HG03095 (cell line): ENCODE data around the gene ST8SIA2.

ENCODE experiments used
- ATAC-seq: cut with Tn5 transposase; IDR thresholded peaks from one replicate; pipeline ENCODE4 v1.9.1; 2021; ENCODE audit warnings: moderate library complexity; ENCODE audit not compliant: unreplicated experiment

Gene ST8SIA2

GRCh38 chr15:92395098-92395635, 1.5 kb downstream of the ST8SIA2 start:
- ATAC-seq, result no peak

- no peak for ATAC-seq
Measured at GRCh38 chr15:92399271-92399950, 5.7 kb downstream of the ST8SIA2 start.

GRCh38 chr15:92400573-92400972, 6.9 kb downstream of the ST8SIA2 start:
- ATAC-seq, result no peak

GRCh38 chr15:92400980-92401787, 7.5 kb downstream of the ST8SIA2 start:
- no peak for ATAC-seq

GRCh38 chr15:92402751-92403150, 9.1 kb downstream of the ST8SIA2 start:
- ATAC-seq, result no peak

GRCh38 chr15:92405942-92406341, 12.3 kb downstream of the ST8SIA2 start:
- no peak for ATAC-seq

- no peak for ATAC-seq
Measured at GRCh38 chr15:92407321-92407720, 13.6 kb downstream of the ST8SIA2 start.

GRCh38 chr15:92407916-92408315, 14.2 kb downstream of the ST8SIA2 start:
- no peak for ATAC-seq

GRCh38 chr15:92409006-92409405, 15.3 kb downstream of the ST8SIA2 start:
- no peak for ATAC-seq

- no peak for ATAC-seq
Measured at GRCh38 chr15:92409521-92409920, 15.8 kb downstream of the ST8SIA2 start.

GRCh38 chr15:92410537-92410936, 16.9 kb downstream of the ST8SIA2 start:
- ATAC-seq, result no peak

- ATAC-seq, result no peak
Measured at GRCh38 chr15:92411256-92411655, 17.6 kb downstream of the ST8SIA2 start.

GRCh38 chr15:92413510-92413909, 19.8 kb downstream of the ST8SIA2 start:
- ATAC-seq, result no peak

GRCh38 chr15:92415639-92416297, 22.1 kb downstream of the ST8SIA2 start:
- ATAC-seq, result no peak

- no peak for ATAC-seq
Measured at GRCh38 chr15:92416557-92416956, 22.9 kb downstream of the ST8SIA2 start.

- ATAC-seq, result no peak
Measured at GRCh38 chr15:92417716-92418115, 24.0 kb downstream of the ST8SIA2 start.

GRCh38 chr15:92418864-92419263, 25.2 kb downstream of the ST8SIA2 start:
- no peak for ATAC-seq

- ATAC-seq, result no peak
Measured at GRCh38 chr15:92421976-92422375, 28.3 kb downstream of the ST8SIA2 start.

- ATAC-seq, result no peak
Measured at GRCh38 chr15:92425578-92426225, 32.0 kb downstream of the ST8SIA2 start.

GRCh38 chr15:92429378-92430068, 35.8 kb downstream of the ST8SIA2 start:
- no peak for ATAC-seq

GRCh38 chr15:92430069-92430440, 36.4 kb downstream of the ST8SIA2 start:
- ATAC-seq, result no peak
